Gastrocnemius medialis (tissue), 4 donors: Measurements from ENCODE around the gene PLB1. TPM values are rescaled to one million over a fixed set of nuclear protein-coding genes. Genes with fewer than 3 reads are reported as not detected.

Experiments used
- ATAC-seq, 2 donors: fragments of 150-250 bp; one replicate each; pipeline ENCODE4 v1.9.1; 2016
- DNase-seq, 2 donors: peaks; one replicate each; pipeline ENCODE4 v3.0.0-alpha.2; 2019
- H3K27ac ChIP-seq, 4 donors: fragments of 200-600 bp; sonication (generic); 1 replicate in 1 of 4; 2 replicates in 3 of 4; pipeline ENCODE4 v1.5.1; 2016 to 2018; ENCODE audit warnings: mild to moderate bottlenecking in 2 of 4, moderate library complexity in 1 of 4
- H3K27me3 ChIP-seq, 3 donors: fragments of 200-600 bp; sonication (generic) in 2 of 3; 1 replicate in 1 of 3; 2 replicates in 2 of 3; pipeline versions ENCODE4 v1.5.1 to v1.6.0; 2016 to 2019; ENCODE audit warnings: mild to moderate bottlenecking in 1 of 3, moderate library complexity in 1 of 3
- H3K36me3 ChIP-seq, 2 donors: fragments of 200-600 bp; sonication (generic) in 1 of 2; one replicate each; pipeline ENCODE4 v1.5.1; 2017 to 2018
- H3K4me1 ChIP-seq, 2 donors: fragments of 200-600 bp; sonication (generic) in 1 of 2; one replicate each; pipeline ENCODE4 v1.5.1; 2016 to 2017; ENCODE audit warnings: mild to moderate bottlenecking in 2 of 2
- H3K4me3 ChIP-seq, 4 donors: fragments of 200-600 bp; sonication (generic) in 3 of 4; 1 replicate in 1 of 4; 2 replicates in 3 of 4; pipeline ENCODE4 v1.5.1; 2016 to 2019; ENCODE audit warnings: mild to moderate bottlenecking in 2 of 4
- H3K9me3 ChIP-seq, 3 donors: fragments of 200-600 bp; sonication (generic) in 2 of 3; 1 replicate in 1 of 3; 2 replicates in 2 of 3; pipeline ENCODE4 v1.5.1; 2016 to 2019
- POLR2A ChIP-seq, 2 donors: fragments of 450-650 bp; IDR thresholded peaks; one replicate each; pipeline ENCODE4 v1.6.1; 2017; ENCODE audit warnings: antibody characterized with exemption in 2 of 2, mild to moderate bottlenecking in 2 of 2, moderate library complexity in 2 of 2
- in situ Hi-C, 4 donors: fragments of 200-750 bp; cut with MboI; loops; one replicate each; pipeline versions ENCODE4 v1.15.0 to v1.8.0; 2017; ENCODE audit warnings: low sequenced_read_pairs in 4 of 4
- intact Hi-C: fragments of 100-400 bp; cut with DNase I; formaldehyde crosslinking; loops from one replicate; pipeline ENCODE4 v1.15.1; 2023; ENCODE audit warnings: low total_unique reads
- total RNA-seq, 4 donors: library from RNA; depleted of rRNA; stranded (reverse); fragments of >200 nt; gene quantifications; one replicate each; pipeline versions ENCODE4 v1.1.0 to v1.2.3, GENCODE V29; 2016
- TF ChIP-seq, protein P1 (sequence below), 5 experiments: fragments of 450-650 bp in 3 of 5; fragments of 200-600 bp in 2 of 5; sonication (generic) in 2 of 5; IDR thresholded peaks in 4 of 5; conservative IDR thresholded peaks in 1 of 5; 1 replicate in 4 of 5; 2 replicates in 1 of 5; pipeline ENCODE4 v1.5.1; 2016 to 2019; ENCODE audit warnings: antibody characterized with exemption in 5 of 5, mild to moderate bottlenecking in 3 of 5, moderate library complexity in 3 of 5

Gene PLB1
- total RNA-seq, 4 donors from 2014 or later = 1.2 to 4.3 (median 2.8) TPM

- Histone ChIP-seq H3K9me3 (no peaks in the 10 kb centered on the region), H3K4me1 (peaks cover 41 to 45% of the 10 kb centered on the region in 2 donors), H3K4me3 (no peak overlapping the region), H3K27ac (no peak overlapping the region), H3K36me3 (no peaks in the 10 kb centered on the region), H3K27me3 (no peaks in the 10 kb centered on the region)
- no peak for ATAC-seq
- in situ Hi-C loops (no loop called here), intact Hi-C loops (no loop called here)
- DNase-seq = no peak
- no peak for TF ChIP-seq POLR2A (IDR thresholded peaks at IDR 0.05)
- TF ChIP-seq, protein P1, sequence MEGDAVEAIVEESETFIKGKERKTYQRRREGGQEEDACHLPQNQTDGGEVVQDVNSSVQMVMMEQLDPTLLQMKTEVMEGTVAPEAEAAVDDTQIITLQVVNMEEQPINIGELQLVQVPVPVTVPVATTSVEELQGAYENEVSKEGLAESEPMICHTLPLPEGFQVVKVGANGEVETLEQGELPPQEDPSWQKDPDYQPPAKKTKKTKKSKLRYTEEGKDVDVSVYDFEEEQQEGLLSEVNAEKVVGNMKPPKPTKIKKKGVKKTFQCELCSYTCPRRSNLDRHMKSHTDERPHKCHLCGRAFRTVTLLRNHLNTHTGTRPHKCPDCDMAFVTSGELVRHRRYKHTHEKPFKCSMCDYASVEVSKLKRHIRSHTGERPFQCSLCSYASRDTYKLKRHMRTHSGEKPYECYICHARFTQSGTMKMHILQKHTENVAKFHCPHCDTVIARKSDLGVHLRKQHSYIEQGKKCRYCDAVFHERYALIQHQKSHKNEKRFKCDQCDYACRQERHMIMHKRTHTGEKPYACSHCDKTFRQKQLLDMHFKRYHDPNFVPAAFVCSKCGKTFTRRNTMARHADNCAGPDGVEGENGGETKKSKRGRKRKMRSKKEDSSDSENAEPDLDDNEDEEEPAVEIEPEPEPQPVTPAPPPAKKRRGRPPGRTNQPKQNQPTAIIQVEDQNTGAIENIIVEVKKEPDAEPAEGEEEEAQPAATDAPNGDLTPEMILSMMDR (IDR thresholded peaks at IDR 0.05 in 4 of 5, conservative IDR thresholded peaks at IDR 0.05 in 1 of 5) = no peak
These were observed 121.8 kb downstream of the PLB1 start for GRCh38 chr2:28617502-28618184.

DNA sequence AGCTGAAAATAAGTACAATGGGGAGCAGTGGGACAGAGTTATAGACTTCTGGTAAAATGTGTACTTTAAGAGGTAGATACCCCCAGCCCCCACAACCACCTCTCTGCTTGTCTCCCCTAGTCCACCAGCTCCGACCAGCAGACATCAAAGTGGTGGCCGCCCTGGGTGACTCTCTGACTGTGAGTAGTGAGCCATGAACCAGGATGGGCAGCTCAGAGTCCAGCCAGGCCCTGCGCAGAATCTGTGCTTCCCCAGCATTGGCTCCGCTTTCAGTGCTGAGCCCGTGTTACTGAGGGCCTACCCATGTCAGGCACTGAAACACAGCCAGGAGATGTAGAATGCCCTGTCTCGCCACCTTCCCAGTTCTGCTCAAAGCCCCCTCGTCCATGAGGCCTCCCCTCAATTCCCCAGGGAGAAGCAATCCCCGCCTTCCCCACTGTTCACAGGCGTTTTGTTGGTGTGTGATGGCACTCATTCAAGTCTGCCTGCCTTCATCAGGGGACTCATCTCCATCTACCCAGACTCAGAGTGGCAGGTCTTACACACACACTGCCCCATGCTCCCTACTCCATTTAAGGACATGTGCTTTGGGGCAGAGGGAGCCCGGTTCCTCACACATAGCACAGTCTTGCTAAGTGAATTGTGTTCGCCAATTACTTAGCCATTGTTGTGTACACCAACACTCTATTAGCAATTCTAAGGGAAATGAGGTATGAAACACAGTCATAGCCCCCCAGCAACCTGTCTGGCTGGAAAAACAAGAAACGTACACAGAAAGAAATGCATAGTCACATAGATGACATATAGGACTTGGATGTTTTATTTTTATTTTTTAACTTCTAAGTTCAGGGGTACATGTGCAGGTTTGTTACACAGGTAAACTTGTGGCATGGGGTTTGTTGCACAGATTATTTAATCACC is 122.6 kb downstream of the PLB1 start:
- Histone ChIP-seq H3K36me3 (no peaks in the 10 kb centered on the region), H3K27ac (no peak overlapping the region), H3K4me1 (peaks cover 35 to 36% of the 10 kb centered on the region in 2 donors), H3K4me3 (no peak overlapping the region), H3K27me3 (no peaks in the 10 kb centered on the region), H3K9me3 (no peaks in the 10 kb centered on the region)
- DNase-seq = no peak
- no peak for TF ChIP-seq POLR2A (IDR thresholded peaks at IDR 0.05)
- TF ChIP-seq, protein P1 (IDR thresholded peaks at IDR 0.05 in 4 of 5, conservative IDR thresholded peaks at IDR 0.05 in 1 of 5) = no peak
- intact Hi-C loops (no loop called here), in situ Hi-C loops (no loop called here)
- ATAC-seq = no peak

DNA sequence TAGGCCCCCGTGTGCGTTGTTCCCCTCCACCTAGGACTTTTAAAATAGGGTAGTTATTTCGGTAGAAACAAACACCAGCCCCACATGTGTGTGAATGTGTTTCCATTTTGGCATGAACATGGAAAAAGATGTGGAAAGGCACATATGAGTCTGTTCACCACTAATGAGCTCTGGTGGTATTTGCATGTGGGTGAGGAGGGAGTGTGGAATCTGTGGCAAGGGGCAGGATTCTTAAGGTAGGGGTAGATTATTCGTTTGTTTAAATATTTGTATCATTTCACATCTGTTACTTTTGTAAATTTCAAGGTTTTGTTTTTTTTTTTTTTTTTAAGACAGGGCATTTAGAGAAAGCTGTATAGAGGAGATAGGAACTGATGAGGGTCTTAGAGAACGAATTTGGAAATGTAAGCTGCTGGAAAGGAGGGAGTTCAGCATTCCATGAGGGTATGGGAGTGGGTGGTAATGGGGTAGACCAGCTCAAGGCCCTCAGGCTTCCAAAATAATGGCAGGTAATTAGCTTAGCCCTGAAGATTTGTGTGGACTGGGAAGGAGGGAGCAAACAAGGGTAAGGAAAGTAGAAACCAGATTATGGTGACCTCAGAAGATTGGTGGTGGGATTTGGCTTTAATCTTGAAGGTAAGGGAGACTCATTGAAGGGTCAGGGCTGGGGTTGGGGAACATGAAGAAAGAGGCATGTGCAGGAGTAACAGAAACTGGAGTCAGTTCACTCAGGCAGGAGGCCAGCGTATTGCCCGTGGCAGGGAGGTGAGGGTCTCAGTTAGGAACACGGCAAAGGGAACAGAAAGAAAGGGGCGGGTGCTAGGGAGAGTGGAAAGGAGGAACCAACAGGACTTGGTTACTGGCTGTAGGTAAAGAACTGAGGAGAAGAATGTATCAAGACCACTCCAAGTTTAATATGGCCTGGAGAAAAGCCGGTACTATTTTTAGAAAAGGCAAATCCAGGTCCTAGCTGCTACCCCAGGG is 123.6 kb downstream of the PLB1 start:
- H3K9me3 ChIP-seq = no peaks in the 10 kb centered on the region
- ATAC-seq (no peak), DNase-seq (no peak)
- intact Hi-C loops (loop anchor here (5.0 kb wide), 1 partner anchor 133 kb away; the partner anchor contains the start of gene PPP1CB), in situ Hi-C loops (no loop called here)
- H3K27ac ChIP-seq = peak overlapping the region in 3 of 4 donors; percentile 35 to 93 (median 78)
- no peak for TF ChIP-seq POLR2A (IDR thresholded peaks at IDR 0.05)
- TF ChIP-seq, protein P1 (IDR thresholded peaks at IDR 0.05 in 4 of 5, conservative IDR thresholded peaks at IDR 0.05 in 1 of 5) = no peak
- no peaks in the 10 kb centered on the region for H3K27me3 ChIP-seq
- H3K4me3 ChIP-seq = no peak overlapping the region
- H3K4me1 ChIP-seq = peaks cover 27 to 31% of the 10 kb centered on the region in 2 donors
- H3K36me3 ChIP-seq = no peaks in the 10 kb centered on the region

DNA sequence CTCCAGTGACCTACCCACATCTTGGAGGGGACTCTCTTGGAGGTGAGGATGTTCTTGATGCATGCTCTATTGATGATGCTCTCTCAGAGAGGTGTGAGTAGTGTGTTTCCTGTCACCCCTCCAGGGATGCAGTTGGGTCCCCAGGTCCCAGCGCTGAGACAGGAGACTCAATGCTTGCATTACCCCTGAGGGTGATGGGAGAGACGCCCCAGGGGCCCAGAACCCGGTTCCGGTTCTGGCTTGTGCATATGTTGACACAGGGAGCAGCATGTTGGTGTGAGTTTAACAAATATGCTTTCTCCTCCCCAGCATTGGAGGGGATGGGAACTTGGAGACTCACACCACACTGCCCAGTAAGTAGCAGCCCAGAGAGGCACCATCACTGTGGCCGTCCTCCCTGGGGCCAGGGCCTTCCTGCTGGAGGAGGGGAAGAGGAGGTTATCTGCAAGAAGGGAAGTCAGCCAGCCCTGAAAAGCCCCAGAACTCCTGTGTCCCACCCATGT is 124.5 kb downstream of the PLB1 start:
- intact Hi-C loops (loop anchor here (5.0 kb wide), 1 partner anchor 132 kb away; the partner anchor contains the start of gene PPP1CB), in situ Hi-C loops (no loop called here)
- Histone ChIP-seq H3K36me3 (no peaks in the 10 kb centered on the region), H3K9me3 (no peaks in the 10 kb centered on the region), H3K27ac (peak overlapping the region; percentile 66 to 93 (median 86)), H3K4me3 (no peak overlapping the region), H3K27me3 (no peaks in the 10 kb centered on the region), H3K4me1 (peaks cover 36 to 39% of the 10 kb centered on the region in 2 donors)
- no peak for ATAC-seq
- no peak for DNase-seq
- no peak for TF ChIP-seq POLR2A (IDR thresholded peaks at IDR 0.05)
- TF ChIP-seq, protein P1 (IDR thresholded peaks at IDR 0.05 in 4 of 5, conservative IDR thresholded peaks at IDR 0.05 in 1 of 5) = no peak
